Progenitor cell of endocrine pancreas (in vitro differentiated cells): Measurements from ENCODE around the gene PAM. TPM values are rescaled to one million over a fixed set of nuclear protein-coding genes. Genes with fewer than 3 reads are reported as not detected.

Source experiments
- DNase-seq: peaks from one replicate; pipeline ENCODE4 v3.0.0; 2021; ENCODE audit warnings: low spot score; ENCODE audit not compliant: unreplicated experiment
- H3K27ac Mint-ChIP-seq: 2 replicates; pipeline ENCODE4 v1.8.0; 2021; ENCODE audit warnings: mild to moderate bottlenecking, moderate library complexity, mixed read lengths
- H3K27me3 Mint-ChIP-seq: 2 replicates; pipeline ENCODE4 v1.8.0; 2021; ENCODE audit warnings: mixed read lengths
- H3K36me3 Mint-ChIP-seq: 2 replicates; pipeline ENCODE4 v1.8.0; 2022; ENCODE audit warnings: mixed read lengths; ENCODE audit not compliant: insufficient read depth
- H3K4me1 Mint-ChIP-seq: 2 replicates; pipeline ENCODE4 v1.8.0; 2021; ENCODE audit warnings: low read depth, mixed read lengths
- H3K4me3 Mint-ChIP-seq: 2 replicates; pipeline ENCODE4 v1.8.0; 2021; ENCODE audit warnings: low read depth, mild to moderate bottlenecking, moderate library complexity, mixed read lengths
- H3K9me3 Mint-ChIP-seq: 2 replicates; pipeline ENCODE4 v1.8.0; 2021; ENCODE audit warnings: low read depth, mixed read lengths
- CTCF ChIP-seq: fragments of 200-600 bp; sonication (generic); IDR thresholded peaks from one replicate; pipeline ENCODE4 v1.5.0; 2021; ENCODE audit warnings: antibody characterized with exemption, mild to moderate bottlenecking; ENCODE audit not compliant: unreplicated experiment
- total RNA-seq: library from RNA; stranded (reverse); gene quantifications from 2 replicates; pipeline ENCODE4 v1.2.1, GENCODE V29; 2021

PAM gene
- total RNA-seq, 1 donor from 2014 or later = 111 TPM

DNA sequence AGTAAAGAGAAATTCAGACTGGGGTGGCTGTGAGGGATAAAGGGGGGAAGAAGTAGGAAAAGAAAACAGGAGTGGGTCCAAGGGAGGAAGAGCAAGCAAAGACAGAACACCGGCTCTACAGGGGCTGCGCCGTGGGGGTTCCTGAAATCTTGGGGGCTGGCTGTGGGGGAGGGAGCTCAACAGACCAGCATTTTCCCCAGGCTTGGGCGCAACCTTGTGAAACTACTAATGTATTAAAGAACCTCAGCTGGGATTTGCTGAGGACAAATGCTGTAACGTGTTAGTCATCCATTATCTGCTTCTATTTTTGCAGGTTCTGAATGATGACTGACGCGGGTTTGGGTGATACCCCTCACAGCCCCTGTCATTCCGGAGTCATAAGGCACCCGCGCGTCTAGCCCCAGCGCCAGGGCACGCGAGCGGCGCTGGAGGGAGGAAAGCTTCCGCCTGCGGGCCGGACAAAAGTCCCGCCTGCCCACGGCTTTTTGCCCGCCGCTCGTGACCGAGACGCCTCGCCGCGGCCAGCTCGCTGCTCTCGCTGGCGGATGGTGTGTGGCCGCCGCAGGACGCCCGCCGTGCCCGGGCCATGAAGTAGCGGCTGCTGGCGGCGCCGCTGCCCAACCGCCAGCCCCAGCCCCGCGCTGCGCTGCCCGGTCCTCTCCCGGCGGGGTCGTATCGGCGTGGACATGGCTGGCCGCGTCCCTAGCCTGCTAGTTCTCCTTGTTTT is 110.6 kb downstream of the PAM start:
- TF ChIP-seq CTCF = no peak
- H3K27me3 Mint-ChIP-seq = peaks cover 50% of the 10 kb centered on the region
- peaks cover 9% of the 10 kb centered on the region for H3K36me3 Mint-ChIP-seq
- DNase-seq = peak; percentile 43
- H3K9me3 Mint-ChIP-seq = peaks cover 5% of the 10 kb centered on the region
- H3K4me1 Mint-ChIP-seq = peaks cover 8% of the 10 kb centered on the region
- peak overlapping the region; percentile 93 for H3K27ac Mint-ChIP-seq
- H3K4me3 Mint-ChIP-seq = peak overlapping the region; percentile 71

DNA sequence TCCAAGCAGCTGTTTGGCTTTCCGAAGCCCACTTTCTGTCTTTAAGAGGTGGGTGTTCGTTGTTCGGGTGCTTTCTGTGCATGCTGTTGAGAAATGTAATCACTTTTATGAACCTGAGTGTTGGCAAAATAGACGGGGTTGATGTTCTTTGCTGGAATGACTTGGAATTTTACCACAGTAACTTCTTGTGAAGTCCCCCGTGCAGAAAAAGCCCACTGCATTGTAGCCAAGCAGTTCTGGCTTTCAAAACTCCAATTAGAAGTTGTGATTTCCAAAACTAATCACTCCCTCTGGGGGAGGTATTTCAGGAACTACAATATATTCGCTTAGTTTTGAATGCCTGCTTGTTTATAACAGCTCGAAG is 111.1 kb downstream of the PAM start:
- Mint-ChIP-seq H3K4me1 (peaks cover 8% of the 10 kb centered on the region), H3K36me3 (peaks cover 9% of the 10 kb centered on the region), H3K27me3 (peaks cover 56% of the 10 kb centered on the region), H3K27ac (peak overlapping the region; percentile 93), H3K4me3 (peak overlapping the region; percentile 71), H3K9me3 (peaks cover 5% of the 10 kb centered on the region)
- no peak for DNase-seq
- TF ChIP-seq CTCF = no peak

- Mint-ChIP-seq H3K9me3 (peaks cover 5% of the 10 kb centered on the region), H3K4me1 (peaks cover 8% of the 10 kb centered on the region)
- no peak for DNase-seq
Observed at GRCh38 chr5:102867992-102868662, 113.0 kb downstream of the PAM start.

GRCh38 chr5:102869230-102869629 is 114.1 kb downstream of the PAM start:
- H3K4me3 Mint-ChIP-seq = no peak overlapping the region
- H3K27ac Mint-ChIP-seq = no peak overlapping the region
- H3K9me3 Mint-ChIP-seq = peaks cover 5% of the 10 kb centered on the region
- H3K27me3 Mint-ChIP-seq = peaks cover 72% of the 10 kb centered on the region
- DNase-seq = no peak
- peaks cover 11% of the 10 kb centered on the region for H3K36me3 Mint-ChIP-seq
- TF ChIP-seq CTCF = no peak
- H3K4me1 Mint-ChIP-seq = peaks cover 17% of the 10 kb centered on the region

More at GRCh38 chr5:102867992-102868662, 113.0 kb downstream of the PAM start:
- Mint-ChIP-seq H3K27me3 (peaks cover 67% of the 10 kb centered on the region), H3K4me3 (no peak overlapping the region), H3K27ac (no peak overlapping the region), H3K36me3 (peaks cover 10% of the 10 kb centered on the region)
- TF ChIP-seq CTCF = no peak

DNA sequence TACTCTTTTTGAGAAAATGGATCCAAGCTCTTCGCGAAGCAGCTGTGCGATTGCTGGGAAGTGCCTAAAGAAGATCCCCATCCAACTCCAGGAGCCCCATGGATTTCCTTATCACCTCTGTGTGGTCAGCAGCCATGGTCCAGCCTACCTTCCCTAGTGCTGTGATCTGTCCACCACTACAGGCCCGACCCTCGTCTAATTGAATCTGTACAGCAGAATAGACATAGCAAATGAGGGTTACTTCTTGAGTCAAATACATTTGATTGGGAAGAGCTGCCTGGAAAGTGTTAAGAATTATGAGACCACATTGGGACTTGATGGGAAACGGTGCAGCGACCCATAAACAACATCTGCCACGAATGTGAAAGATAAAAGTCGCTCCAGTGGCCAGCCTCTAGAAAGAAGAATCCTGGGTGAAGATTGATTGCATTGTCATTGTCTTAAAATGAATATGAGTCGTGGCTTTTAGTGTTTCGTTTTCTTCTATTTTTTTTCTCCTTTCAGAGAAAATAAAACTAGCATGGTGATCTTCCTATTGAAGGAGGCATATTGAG is 118.4 kb downstream of the PAM start:
- Mint-ChIP-seq H3K27ac (no peak overlapping the region), H3K27me3 (peaks cover 48% of the 10 kb centered on the region), H3K9me3 (peaks cover 5% of the 10 kb centered on the region), H3K4me1 (peaks cover 28% of the 10 kb centered on the region), H3K4me3 (no peak overlapping the region), H3K36me3 (peaks cover 9% of the 10 kb centered on the region)
- DNase-seq = no peak
- no peak for TF ChIP-seq CTCF
